ENCODE measurements around the gene GMCL2. TPM values are rescaled to one million over a fixed set of nuclear protein-coding genes. Genes with fewer than 3 reads are reported as not detected.
A peak's percentile ranks its signal among the peaks of the same experiment; 100 is the strongest.
"Not testable (repeated sequence)": the region's sequence is repeated elsewhere in the genome, so short reads cannot be mapped to it uniquely, and the experiment has no call there.

GMCL2 gene
- total RNA-seq, 1 donor from 2014 or later = not detected

GRCh38 chr5:178198706-178199105 is 11.5 kb upstream of the GMCL2 start:
- DNase-seq (ENCODE audit: low read depth) = no peak
- no peaks in the 10 kb centered on the region for H3K36me3 ChIP-seq (ENCODE audit: control insufficient read depth, insufficient read depth, low read length)
- FAIRE-seq = no peak
- H3K4me3 ChIP-seq (ENCODE audit: low read depth, low read length) = no peak overlapping the region
- TF ChIP-seq, protein P1, sequence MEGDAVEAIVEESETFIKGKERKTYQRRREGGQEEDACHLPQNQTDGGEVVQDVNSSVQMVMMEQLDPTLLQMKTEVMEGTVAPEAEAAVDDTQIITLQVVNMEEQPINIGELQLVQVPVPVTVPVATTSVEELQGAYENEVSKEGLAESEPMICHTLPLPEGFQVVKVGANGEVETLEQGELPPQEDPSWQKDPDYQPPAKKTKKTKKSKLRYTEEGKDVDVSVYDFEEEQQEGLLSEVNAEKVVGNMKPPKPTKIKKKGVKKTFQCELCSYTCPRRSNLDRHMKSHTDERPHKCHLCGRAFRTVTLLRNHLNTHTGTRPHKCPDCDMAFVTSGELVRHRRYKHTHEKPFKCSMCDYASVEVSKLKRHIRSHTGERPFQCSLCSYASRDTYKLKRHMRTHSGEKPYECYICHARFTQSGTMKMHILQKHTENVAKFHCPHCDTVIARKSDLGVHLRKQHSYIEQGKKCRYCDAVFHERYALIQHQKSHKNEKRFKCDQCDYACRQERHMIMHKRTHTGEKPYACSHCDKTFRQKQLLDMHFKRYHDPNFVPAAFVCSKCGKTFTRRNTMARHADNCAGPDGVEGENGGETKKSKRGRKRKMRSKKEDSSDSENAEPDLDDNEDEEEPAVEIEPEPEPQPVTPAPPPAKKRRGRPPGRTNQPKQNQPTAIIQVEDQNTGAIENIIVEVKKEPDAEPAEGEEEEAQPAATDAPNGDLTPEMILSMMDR (IDR thresholded peaks at IDR 0.05; ENCODE audit: insufficient read depth, low read length, severe bottlenecking) = no peak
- H3K27me3 ChIP-seq (ENCODE audit: control insufficient read depth, insufficient read depth, low read length) = peaks cover 7% of the 10 kb centered on the region

- not testable (repeated sequence) for FAIRE-seq; H3K4me3 ChIP-seq (ENCODE audit: low read depth, low read length); H3K36me3 ChIP-seq (ENCODE audit: control insufficient read depth, insufficient read depth, low read length); H3K27me3 ChIP-seq (ENCODE audit: control insufficient read depth, insufficient read depth, low read length); DNase-seq (ENCODE audit: low read depth)
These were observed 11.0 kb upstream of the GMCL2 start for GRCh38 chr5:178198151-178198550.

GRCh38 chr5:178196986-178197385 is 9.8 kb upstream of the GMCL2 start:
- TF ChIP-seq, protein P1 (IDR thresholded peaks at IDR 0.05; ENCODE audit: insufficient read depth, low read length, severe bottlenecking) = peak; percentile 33
- FAIRE-seq (peak; percentile 58), DNase-seq (ENCODE audit: low read depth) (no peak)
- no peak overlapping the region for H3K4me3 ChIP-seq (ENCODE audit: low read depth, low read length)
- H3K36me3 ChIP-seq (ENCODE audit: control insufficient read depth, insufficient read depth, low read length) = no peaks in the 10 kb centered on the region
- peaks cover 7% of the 10 kb centered on the region for H3K27me3 ChIP-seq (ENCODE audit: control insufficient read depth, insufficient read depth, low read length)

- Histone ChIP-seq H3K27me3 (ENCODE audit: control insufficient read depth, insufficient read depth, low read length) (peaks cover 7% of the 10 kb centered on the region), H3K36me3 (ENCODE audit: control insufficient read depth, insufficient read depth, low read length) (no peaks in the 10 kb centered on the region), H3K4me3 (ENCODE audit: low read depth, low read length) (no peak overlapping the region)
- peak; percentile 28 for FAIRE-seq
- no peak for DNase-seq (ENCODE audit: low read depth)
- TF ChIP-seq, protein P1 (IDR thresholded peaks at IDR 0.05; ENCODE audit: insufficient read depth, low read length, severe bottlenecking) = no peak
These were observed 9.2 kb upstream of the GMCL2 start for GRCh38 chr5:178196281-178196812.

- FAIRE-seq (no peak), DNase-seq (ENCODE audit: low read depth) (no peak)
- Histone ChIP-seq H3K27me3 (ENCODE audit: control insufficient read depth, insufficient read depth, low read length) (peaks cover 7% of the 10 kb centered on the region), H3K36me3 (ENCODE audit: control insufficient read depth, insufficient read depth, low read length) (no peaks in the 10 kb centered on the region), H3K4me3 (ENCODE audit: low read depth, low read length) (no peak overlapping the region)
- TF ChIP-seq, protein P1 (IDR thresholded peaks at IDR 0.05; ENCODE audit: insufficient read depth, low read length, severe bottlenecking) = no peak
These were observed 6.9 kb upstream of the GMCL2 start for GRCh38 chr5:178194026-178194425.

DNA sequence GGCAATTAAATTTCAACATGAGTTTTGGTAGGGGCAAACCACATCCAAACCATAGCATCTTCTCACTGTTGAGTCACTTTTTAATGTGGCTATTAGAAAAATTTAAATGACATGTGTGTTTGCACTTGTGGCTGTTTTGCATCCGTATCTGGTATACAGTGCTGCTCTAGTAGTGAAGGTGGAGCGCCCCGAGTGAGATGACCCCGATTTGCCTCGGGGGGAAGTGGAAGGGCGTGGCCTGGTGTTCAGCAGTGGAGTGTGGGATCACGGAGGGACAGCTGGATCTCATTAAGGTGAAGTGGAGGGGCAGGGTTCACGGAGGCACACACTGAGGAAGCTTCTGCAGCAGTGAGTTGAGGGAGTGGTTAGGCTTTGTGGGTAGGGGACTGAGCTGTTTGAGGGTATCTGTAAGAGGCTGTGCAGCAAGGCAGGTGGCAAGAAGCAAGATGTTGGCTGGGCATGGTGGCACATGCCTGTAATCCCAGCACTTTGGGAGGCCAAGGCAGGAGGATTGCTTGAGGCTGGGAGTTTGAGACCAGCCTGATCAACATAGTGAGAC is 6.2 kb upstream of the GMCL2 start:
- Histone ChIP-seq H3K36me3 (ENCODE audit: control insufficient read depth, insufficient read depth, low read length) (no peaks in the 10 kb centered on the region), H3K4me3 (ENCODE audit: low read depth, low read length) (no peak overlapping the region), H3K27me3 (ENCODE audit: control insufficient read depth, insufficient read depth, low read length) (peaks cover 7% of the 10 kb centered on the region)
- DNase-seq (ENCODE audit: low read depth) = no peak
- TF ChIP-seq, protein P1 (IDR thresholded peaks at IDR 0.05; ENCODE audit: insufficient read depth, low read length, severe bottlenecking) = no peak
- FAIRE-seq = no peak
